Right atrium auricular region (tissue), 2 donors: ENCODE results near the gene SULT1A3. TPM values are rescaled to one million over a fixed set of nuclear protein-coding genes. Genes with fewer than 3 reads are reported as not detected.
"Not testable (repeated sequence)": the region's sequence is repeated elsewhere in the genome, so short reads cannot be mapped to it uniquely, and the experiment has no call there.

Source experiments
- DNase-seq: peaks from one replicate; pipeline ENCODE4 v3.0.0-alpha.2; 2019; ENCODE audit warnings: low spot score
- H3K27ac ChIP-seq, 2 donors: fragments of 200-600 bp; sonication (generic); 1 replicate in 1 of 2; 2 replicates in 1 of 2; pipeline ENCODE4 v1.5.1; 2016 to 2019
- H3K27me3 ChIP-seq, 2 donors: fragments of 200-600 bp; sonication (generic); one replicate each; pipeline versions ENCODE4 v1.5.1 to v1.6.0; 2017 to 2019
- H3K36me3 ChIP-seq: fragments of 200-600 bp; sonication (generic); one replicate; pipeline ENCODE4 v1.5.1; 2016
- H3K4me1 ChIP-seq, 2 donors: fragments of 200-600 bp; sonication (generic); one replicate each; pipeline versions ENCODE4 v1.5.1 to v1.6.0; 2017 to 2019
- H3K4me3 ChIP-seq, 2 donors: fragments of 200-600 bp; sonication (generic); 1 replicate in 1 of 2; 2 replicates in 1 of 2; pipeline ENCODE4 v1.5.1; 2017 to 2019; ENCODE audit warnings: mild to moderate bottlenecking in 1 of 2, moderate library complexity in 1 of 2
- H3K9me3 ChIP-seq, 2 donors: fragments of 200-600 bp; sonication (generic); one replicate each; pipeline ENCODE4 v1.5.1; 2019
- CTCF ChIP-seq, 2 donors: fragments of 200-600 bp; sonication (generic); IDR thresholded peaks; one replicate each; pipeline ENCODE4 v1.5.1; 2019; ENCODE audit warnings: antibody characterized with exemption in 2 of 2
- total RNA-seq, 2 donors: library from RNA; depleted of rRNA; stranded (reverse); fragments of >200 nt; gene quantifications; one replicate each; pipeline ENCODE4 v1.1.0, GENCODE V29; 2016

The SULT1A3 gene
- total RNA-seq, 2 donors from 2014 or later = 2.0 to 7.4 TPM

- no peaks in the 10 kb centered on the region for H3K27me3 ChIP-seq
- no peaks in the 10 kb centered on the region for H3K36me3 ChIP-seq
- H3K4me3 ChIP-seq = peak overlapping the region in 1 of 2 donors; percentile 63
- H3K27ac ChIP-seq = peak overlapping the region in 1 of 2 donors; percentile 23
- no peak for TF ChIP-seq CTCF (IDR thresholded peaks at IDR 0.05)
- peaks cover 0 to 22% of the 10 kb centered on the region in 2 donors for H3K4me1 ChIP-seq
- no peak for DNase-seq
- H3K9me3 ChIP-seq = no peaks in the 10 kb centered on the region
Measured at GRCh38 chr16:30185683-30186421, 13.2 kb upstream of the SULT1A3 start.

- H3K27me3 ChIP-seq = no peaks in the 10 kb centered on the region
- peak overlapping the region in 1 of 2 donors; percentile 10 for H3K4me3 ChIP-seq
- H3K4me1 ChIP-seq = peaks cover 0 to 22% of the 10 kb centered on the region in 2 donors
- no peak for TF ChIP-seq CTCF (IDR thresholded peaks at IDR 0.05)
- H3K27ac ChIP-seq = no peak overlapping the region
- no peak for DNase-seq
- H3K36me3 ChIP-seq = no peaks in the 10 kb centered on the region
- H3K9me3 ChIP-seq = no peaks in the 10 kb centered on the region
Measured at GRCh38 chr16:30186444-30186781, 12.6 kb upstream of the SULT1A3 start.

- Histone ChIP-seq H3K9me3 (no peaks in the 10 kb centered on the region), H3K36me3 (no peaks in the 10 kb centered on the region), H3K27ac (no peak overlapping the region), H3K4me3 (no peak overlapping the region), H3K4me1 (peaks cover 0 to 22% of the 10 kb centered on the region in 2 donors), H3K27me3 (no peaks in the 10 kb centered on the region)
- TF ChIP-seq CTCF (IDR thresholded peaks at IDR 0.05) = peak; percentile 30 to 71
- no peak for DNase-seq
Measured at GRCh38 chr16:30186782-30187555, 12.1 kb upstream of the SULT1A3 start.

GRCh38 chr16:30187556-30187865 lies 11.5 kb upstream of the SULT1A3 start:
- no peaks in the 10 kb centered on the region for H3K36me3 ChIP-seq
- H3K27ac ChIP-seq = no peak overlapping the region
- H3K27me3 ChIP-seq = no peaks in the 10 kb centered on the region
- no peak overlapping the region for H3K4me3 ChIP-seq
- peaks cover 0 to 22% of the 10 kb centered on the region in 2 donors for H3K4me1 ChIP-seq
- no peak for TF ChIP-seq CTCF (IDR thresholded peaks at IDR 0.05)
- DNase-seq = no peak
- no peaks in the 10 kb centered on the region for H3K9me3 ChIP-seq

- no peak overlapping the region for H3K4me3 ChIP-seq
- H3K4me1 ChIP-seq = peaks cover 0 to 22% of the 10 kb centered on the region in 2 donors
- no peaks in the 10 kb centered on the region for H3K27me3 ChIP-seq
- no peaks in the 10 kb centered on the region for H3K36me3 ChIP-seq
- H3K27ac ChIP-seq = no peak overlapping the region
- no peak for DNase-seq
- no peak for TF ChIP-seq CTCF (IDR thresholded peaks at IDR 0.05)
- no peaks in the 10 kb centered on the region for H3K9me3 ChIP-seq
Measured at GRCh38 chr16:30187971-30188561, 11.0 kb upstream of the SULT1A3 start.

- H3K27me3 ChIP-seq, H3K4me1 ChIP-seq, H3K9me3 ChIP-seq, DNase-seq, H3K36me3 ChIP-seq, H3K27ac ChIP-seq, H3K4me3 ChIP-seq: not testable (repeated sequence)
Measured at GRCh38 chr16:30191158-30191557, 7.9 kb upstream of the SULT1A3 start.

- H3K27ac ChIP-seq, H3K36me3 ChIP-seq, DNase-seq, H3K4me1 ChIP-seq, H3K27me3 ChIP-seq, H3K9me3 ChIP-seq, H3K4me3 ChIP-seq: not testable (repeated sequence)
Measured at GRCh38 chr16:30193098-30193497, 6.0 kb upstream of the SULT1A3 start.

- not testable (repeated sequence) for H3K9me3 ChIP-seq, H3K4me1 ChIP-seq, H3K27ac ChIP-seq, DNase-seq, H3K36me3 ChIP-seq, H3K27me3 ChIP-seq
- peak within 1 kb of the TSS; percentile 22 to 54 for H3K4me3 ChIP-seq
Measured at GRCh38 chr16:30193615-30194014, 5.4 kb upstream of the SULT1A3 start, which contains the start of the genes BOLA2B and SLX1A. BOLA2B (minus strand) TSS chr16:30193666; CDS start chr16:30193595, 71 bp downstream. SLX1A (plus strand) TSS chr16:30193875; CDS start chr16:30194085, 210 bp downstream.
